ENCODE results near the gene ASCL2.
"Not testable (repeated sequence)": the region's sequence is repeated elsewhere in the genome, so short reads cannot be mapped to it uniquely, and the experiment has no call there.

ASCL2 gene

DNA sequence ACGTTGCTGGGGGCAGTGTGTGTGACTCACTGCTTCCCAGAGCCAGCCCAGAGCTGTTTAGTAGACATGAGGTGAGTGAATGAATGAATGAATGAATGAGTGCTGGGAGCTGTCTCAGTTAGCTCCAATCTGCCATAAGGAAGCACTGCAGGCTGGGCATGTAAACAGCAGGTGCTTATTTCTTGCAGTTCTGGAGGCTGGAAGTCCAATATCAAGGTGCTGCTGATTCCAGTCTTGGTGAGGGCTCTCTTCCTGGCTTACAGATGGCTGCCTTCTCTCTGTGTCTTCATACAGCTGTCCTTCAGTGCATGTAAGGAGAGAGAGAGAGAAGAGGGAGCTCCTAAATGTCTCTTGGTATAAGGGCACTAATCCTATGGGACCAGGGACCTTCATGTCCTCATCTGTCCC lies 27.2 kb upstream of the ASCL2 start:
- no peak for DNase-seq (ENCODE audit: low spot score)

DNA sequence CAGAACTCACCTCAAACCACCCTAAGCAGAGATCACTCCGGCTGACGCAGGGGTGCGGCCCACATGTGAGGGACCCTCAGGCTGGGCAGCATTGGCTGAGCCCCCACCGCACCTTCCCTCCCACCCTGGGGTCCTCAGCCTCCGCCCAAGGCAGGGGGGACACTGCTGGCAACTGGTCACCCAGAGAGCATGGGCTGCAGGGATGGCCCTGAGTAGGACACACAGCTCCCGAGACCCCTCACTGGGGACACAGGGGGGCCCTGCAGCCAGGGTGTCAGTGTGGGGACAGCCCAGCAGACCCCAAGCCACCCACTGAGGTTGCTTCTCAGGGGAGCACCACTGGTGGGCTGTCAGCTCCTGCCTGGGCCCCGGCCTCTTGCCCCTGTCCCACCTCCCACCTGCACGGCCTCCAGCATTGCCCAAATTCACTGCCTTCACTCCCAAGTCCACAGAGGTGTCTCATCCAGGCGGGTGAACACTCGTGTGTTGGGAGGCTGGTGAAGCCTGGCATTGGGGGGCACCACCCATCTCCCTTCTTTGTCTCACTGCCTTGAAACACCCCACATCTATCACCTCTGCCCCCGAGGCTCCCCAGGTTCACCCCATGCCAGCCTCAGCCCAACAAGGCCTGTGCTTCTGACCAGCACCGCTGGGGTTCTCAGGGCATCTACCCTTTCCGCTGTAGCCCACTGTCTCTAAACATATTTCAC lies 26.7 kb upstream of the ASCL2 start:
- DNase-seq (ENCODE audit: low spot score): no peak

DNA sequence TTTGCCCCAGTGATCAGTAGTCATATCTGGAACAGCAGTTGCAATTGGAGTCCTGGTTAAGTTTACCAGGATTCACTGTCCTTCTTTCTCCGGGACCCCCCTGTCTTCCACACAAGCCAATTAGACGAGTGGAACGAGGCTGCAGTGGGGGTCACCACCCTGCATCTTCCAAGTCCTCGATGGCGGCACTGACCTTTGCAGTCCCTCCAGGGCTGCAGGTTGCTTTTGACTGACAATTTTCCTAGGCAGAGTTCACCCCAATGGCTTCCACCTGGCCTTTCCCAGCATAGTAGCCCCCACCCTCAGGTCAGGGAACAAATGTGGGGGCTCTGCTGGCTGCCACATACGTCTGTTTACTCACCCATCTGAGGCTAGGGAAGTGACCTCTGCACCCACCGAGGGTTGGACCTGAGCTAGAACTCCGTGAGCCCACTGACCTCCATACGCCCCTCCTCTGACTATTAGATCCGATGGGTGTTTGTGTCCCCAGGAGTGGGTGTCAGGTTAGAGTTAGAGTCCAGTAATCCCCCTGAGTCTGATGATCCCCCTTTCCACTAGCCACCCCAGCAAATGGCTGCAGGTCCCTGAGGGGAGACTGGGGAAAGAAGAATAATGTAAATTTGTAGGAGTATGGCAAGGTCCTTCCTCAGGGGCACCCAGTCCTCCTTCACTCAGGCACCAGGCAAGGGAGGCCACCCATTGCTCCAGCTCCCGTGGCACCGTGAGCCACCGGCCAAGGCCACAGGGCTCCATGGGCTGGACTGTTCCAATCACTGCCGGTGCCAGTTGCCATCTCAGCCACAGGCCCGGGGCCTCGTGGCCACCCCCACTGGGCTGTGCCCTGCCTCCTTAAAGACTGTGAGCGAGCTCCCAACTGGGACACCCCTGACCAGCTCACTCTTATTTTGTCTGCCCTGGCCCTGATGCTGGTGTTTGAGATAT lies 25.9 kb upstream of the ASCL2 start:
- DNase-seq (ENCODE audit: low spot score): no peak

DNA sequence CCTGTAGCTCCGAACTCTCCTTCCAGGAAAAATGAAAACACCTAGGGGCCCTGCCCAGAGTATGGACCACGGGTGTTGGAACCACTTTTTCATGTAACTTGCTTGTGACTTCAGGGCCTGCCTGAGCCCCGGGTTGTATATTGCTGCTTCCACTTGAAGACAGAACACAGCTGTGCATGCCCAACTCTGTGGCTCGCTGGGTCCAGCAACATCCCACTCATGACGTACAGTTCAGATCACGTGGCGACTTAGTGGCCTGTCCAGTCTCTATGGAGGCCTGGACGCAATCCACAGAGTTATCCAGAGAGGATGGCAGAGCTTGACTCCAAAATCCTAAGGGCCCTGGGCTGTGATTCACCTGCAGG lies 24.5 kb upstream of the ASCL2 start:
- DNase-seq (ENCODE audit: low spot score): no peak

DNA sequence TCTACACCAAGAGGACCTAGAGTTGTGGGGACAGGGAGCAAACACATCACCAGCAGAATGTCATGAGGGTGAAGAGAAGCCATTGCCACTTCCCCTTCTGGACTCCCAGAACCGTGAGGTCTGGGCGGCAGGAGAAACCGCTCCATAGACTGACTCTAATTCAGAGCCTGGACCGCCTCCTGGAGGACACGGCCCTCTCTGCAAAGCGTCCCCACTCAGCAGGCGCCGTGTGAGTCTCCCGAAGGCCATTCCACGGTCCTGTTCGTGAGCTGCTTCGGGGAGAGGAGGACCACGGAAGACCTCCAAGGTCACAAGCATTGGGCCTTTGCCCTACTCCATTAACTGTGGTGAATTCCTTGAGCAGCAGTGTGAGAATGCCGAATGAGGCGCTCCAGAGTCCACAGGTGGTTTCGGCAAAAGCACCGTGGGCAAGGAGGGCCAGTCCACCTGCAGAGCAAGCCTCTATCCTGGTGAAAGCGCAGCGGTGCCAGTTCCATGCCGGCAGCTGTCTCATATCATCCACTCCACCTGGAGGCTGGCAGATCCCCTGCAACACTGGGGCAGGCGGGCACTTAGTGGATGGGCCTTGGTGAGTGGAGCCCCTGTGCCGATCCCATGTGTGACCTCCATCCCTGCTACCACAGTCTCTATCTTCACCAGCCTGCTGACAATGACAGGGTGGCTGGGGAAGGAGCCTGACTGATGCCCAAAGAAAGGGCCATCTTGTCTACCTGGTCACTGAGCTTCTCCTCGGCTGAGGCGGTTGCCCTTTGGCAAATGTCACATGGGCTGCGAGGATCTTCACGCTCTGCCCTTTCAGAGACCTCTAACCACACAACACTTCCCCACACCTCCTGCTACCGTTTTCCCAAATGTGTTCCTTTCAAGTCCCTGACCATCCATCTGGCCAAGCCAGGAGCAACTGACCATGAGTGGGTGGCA lies 23.9 kb upstream of the ASCL2 start:
- DNase-seq (ENCODE audit: low spot score): no peak

DNA sequence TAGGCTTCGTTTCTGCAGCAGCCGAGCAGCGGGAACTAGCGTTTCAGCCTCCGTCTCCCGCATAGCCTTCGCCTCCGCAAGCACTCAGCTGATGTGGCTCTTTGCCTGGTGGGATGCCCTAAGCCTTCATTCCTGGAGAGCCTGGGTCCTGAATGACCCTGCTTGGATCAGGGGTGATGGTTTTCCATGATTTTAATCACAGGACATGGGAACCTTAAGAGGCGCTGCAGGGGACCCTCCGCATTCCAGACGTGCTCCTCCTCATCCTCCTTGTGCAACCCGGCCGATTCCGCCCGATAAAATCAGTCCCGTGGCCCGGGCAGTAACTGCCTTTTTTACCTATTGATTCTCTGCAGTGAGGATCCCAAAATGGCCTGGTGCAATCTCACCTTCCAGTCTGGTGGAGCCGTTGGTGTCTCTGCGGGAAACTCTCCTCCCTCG lies 23.2 kb upstream of the ASCL2 start:
- DNase-seq (ENCODE audit: low spot score): no peak

DNA sequence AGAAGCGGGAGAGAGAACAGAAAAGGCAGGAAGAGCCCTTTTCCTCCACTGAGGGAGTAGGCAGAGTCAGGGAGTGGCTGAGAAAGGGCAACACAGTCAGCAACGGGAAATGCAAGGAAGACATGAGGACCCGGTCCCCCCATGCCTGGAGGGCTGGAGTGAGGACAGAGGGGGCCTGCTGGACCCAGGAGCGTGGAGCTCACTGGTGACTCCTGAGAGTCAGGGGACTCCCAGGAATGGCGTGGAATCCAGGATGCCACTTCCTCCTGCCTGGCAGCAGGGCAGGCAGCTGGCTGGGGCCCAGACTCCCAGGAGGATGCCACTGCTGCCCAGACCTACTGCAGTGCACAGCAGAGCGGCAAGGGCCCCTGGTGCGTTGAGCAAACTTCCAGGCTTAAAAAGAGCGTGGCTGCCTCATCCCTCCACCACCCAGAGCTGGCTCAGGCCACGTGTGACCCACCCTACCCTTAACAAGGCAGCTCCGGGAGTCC lies 20.0 kb upstream of the ASCL2 start:
- no peak for DNase-seq (ENCODE audit: low spot score)

DNA sequence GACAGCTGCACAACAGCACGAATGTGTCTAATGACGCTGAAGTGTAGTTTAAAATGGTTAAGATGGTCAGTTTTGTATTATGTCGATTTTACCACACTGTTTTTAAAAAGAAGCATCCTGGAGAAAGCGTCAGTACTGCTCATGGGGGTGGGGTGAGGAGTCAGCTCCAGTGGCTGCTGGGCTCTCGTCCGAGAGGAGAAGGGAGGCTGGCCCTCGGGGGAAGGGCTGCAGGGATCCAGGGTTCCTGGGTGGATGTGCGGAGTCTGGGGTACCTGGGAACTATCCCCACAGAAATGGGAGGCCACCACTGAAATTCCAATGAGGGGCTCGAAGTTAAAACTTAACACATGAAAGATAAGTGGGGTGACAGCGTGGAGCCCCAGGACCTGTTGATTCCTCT lies 19.5 kb upstream of the ASCL2 start:
- no peak for DNase-seq (ENCODE audit: low spot score)

DNA sequence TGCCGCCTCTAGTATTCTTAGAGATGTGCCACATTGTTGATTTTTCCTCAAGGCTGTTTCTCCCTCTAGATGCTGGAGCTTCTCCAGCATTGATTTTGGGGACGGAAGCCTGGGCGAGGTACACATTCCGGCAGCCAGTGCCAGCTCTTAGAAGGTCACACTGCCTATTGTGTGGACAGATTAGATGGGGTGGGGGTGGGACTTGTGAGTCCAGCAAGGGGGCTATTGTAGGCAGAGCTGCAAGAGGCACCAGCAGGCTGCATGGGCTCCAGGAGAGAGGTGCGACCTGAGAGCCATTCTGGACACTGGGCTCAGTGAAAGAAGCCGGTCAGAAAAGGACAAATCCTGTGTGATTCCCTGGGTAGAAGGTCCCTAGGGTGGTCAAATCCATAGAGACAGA lies 19.0 kb upstream of the ASCL2 start:
- no peak for DNase-seq (ENCODE audit: low spot score)

DNA sequence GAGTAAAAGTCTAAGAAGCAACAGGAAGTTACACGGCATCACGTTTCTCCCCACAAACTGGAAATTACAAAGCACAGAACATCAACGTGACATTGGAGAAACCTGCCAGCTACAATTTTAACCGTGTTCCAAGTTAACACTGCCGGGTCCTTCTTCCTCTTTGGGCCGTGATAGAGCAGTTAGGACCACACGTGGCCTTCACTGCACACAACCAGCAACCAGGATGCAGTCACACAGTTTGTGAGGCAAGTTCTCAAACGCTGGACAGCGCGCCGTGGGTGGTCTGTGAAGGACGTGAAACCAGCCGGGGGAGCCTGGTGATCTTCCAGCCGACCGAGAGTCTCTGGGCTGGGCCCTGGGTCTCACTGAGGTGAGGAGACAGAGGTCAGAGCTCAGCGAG lies 16.7 kb upstream of the ASCL2 start:
- no peak for DNase-seq (ENCODE audit: low spot score)

DNA sequence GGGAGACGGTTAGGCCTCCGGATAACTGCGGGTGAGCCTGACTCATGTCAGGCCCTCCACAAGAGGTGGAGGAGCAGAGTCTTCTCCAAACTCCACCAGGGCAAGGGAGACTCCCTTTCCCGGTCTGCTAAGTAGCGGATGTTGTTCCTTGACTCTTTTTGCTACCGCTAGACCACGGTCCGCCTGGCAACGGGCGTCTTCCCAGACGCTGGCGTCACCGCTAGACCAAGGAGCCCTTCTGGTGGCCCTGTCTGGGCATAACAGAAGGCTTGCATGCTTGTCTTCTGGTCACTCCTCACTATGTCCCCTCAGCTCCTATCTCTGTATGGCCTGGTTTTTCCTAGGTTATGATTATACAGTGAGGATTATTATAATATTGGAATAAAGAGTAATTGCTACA lies 16.0 kb upstream of the ASCL2 start:
- DNase-seq (ENCODE audit: low spot score): not testable (repeated sequence)

DNA sequence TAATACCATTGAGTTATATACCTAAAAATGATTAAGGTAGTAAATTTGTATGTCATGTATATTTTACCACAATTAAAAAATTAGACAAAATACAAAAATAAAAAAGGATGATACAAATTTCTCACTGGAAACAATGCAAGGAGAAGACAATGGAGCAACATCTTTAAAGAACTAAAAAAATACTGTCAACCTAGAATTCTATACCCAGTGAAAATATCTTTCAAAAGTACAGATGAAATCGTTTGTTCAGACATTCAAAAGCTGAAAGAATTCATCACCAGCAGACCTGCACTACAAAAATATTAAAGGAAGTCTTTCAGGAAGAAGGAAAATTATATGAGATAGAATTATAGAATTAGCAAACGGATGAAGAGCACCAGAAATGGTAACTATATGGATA lies 9.8 kb upstream of the ASCL2 start:
- no peak for DNase-seq (ENCODE audit: low spot score)

DNA sequence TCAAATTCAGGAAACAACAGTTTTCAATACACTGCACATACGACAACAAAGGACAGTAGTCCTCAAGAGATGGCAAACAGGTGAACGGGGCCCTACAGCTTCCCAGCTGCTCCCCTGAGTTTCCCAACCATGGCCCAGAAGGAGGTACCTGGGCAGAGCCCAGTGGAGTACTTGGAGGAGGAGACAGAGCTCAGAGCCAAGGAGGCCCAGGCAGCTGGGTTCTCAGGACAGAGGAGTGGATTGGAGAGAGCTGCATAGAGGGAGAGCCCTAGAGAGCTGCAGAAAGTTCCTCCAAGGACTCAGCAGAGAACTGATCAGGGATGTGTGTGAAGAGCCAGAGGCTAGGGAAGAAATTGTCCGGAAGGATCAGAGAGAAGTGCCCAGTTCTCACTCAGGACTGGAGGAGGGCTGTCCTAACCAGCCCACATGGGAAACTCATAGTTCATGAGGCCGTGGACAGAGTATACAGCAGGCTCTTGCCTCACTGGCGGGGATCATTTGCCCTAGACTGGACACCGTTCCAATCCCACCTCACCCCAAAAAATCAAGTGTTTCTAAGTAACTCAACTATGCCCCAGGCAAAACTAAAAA lies 7.6 kb upstream of the ASCL2 start:
- DNase-seq (ENCODE audit: low spot score): no peak

DNA sequence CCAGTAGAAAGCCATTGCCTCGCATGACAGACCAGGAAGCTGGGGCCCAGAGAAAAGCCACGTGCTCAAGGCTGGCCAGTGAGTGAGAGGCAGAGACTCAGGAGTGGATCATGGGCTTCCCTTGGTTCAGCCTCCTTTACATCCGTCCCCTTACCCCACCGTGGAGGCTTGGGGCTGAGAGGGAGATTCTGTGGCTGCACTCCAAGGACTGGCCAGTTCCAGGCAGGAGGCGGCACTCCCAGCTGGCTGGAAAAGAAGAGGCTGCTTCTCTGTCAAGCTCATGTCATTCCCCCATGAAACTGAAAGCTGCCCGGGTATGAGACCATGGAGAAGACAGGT lies 6.6 kb upstream of the ASCL2 start:
- no peak for DNase-seq (ENCODE audit: low spot score)

DNA sequence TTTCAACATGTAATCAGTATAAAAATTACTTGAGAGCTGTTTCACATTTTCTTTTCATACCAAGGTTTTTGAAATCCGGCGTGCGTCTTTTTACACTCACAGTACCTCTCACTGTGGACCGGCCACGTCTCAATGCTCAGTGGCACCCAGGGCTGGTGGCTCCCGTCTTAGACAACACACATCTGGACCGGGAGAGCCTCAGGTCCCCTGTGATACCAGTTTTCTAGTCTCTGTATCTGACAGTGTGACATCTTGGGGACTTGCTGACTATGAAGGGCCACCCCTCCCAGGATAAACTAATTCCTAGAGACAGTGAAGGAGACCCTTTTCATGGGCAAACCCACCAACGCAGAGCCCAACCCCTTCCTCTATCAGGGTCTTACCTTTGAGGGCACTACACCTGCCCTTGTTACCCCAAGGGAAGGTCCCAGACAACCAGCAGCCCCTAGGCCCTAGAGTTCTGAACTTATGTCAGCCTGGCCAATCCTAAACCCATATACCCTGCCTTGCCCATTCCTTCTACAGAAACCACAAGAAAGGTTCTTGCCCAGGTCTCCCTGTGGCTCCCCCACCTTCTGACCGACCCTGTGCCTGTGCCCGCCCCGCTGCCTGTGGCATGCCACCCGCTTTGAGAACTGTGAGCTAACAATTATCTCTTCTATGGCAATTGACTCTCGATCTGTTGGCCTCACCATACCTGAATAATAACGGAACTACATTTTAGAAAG lies 6.1 kb upstream of the ASCL2 start:
- DNase-seq (ENCODE audit: low spot score): no peak

DNA sequence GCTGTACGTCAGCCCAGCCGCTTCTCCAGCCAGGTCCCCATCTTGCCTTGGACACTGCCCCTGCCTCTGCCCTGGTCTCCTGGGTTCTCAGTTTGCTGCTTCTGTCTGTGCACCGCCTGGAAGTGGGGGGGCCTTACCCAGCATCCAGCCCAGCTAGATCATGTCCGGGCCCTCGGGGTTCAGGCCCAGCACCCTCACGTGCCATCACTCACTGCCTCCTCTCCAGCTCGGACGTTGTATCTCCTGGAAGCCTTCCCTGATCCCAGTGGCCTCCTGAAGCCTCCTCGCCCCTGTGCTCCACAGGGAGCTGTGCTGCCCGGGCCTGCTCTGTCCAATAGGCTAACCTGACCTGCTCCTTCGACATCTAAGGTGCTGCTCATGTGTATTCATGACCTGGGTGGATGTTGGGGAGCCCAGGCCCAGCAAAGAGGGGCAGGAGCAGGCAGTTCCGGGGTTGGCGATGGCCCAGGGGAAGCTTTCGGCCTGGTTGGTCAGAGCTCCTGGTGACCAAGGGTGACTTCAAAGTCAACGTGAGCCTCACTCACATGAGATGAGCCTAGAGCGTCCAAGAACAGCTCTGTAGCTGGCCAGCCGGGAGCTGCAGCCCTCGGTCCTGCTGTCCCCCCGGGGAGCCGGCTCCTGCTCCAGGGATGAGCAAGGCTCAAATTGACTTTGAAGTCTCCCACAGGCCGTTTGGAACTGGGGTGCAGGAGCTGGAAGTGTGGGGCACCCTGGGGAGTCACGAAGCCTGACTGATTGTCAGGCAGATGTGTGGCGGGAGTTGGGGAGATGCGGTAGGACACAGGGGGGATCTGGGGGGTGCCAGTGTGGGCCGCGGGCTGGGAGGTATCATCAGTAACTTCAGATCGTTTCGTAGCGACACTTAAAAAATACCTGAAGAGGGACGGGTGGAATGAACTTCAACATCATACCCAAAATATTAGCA lies 5.2 kb upstream of the ASCL2 start:
- no peak for DNase-seq (ENCODE audit: low spot score)

DNA sequence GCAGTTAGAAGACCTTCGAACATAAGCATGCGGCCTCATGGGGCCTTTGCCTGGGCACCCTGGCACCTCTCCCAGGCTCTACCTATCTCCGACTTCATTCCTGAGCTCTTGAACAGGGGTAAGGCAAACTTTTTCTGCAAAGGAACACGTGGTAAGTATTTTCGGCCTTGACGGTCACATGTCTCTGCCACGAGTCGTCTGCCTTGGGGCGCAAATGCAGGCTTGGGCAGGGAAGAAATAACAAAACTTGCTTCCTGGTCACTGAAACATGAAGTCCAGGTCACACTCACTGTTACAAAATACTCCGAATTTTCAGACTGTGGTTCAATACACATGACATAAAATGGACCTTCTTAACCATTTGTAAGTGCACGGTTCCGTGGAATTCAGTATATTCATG lies 3.4 kb upstream of the ASCL2 start:
- no peak for DNase-seq (ENCODE audit: low spot score)

DNA sequence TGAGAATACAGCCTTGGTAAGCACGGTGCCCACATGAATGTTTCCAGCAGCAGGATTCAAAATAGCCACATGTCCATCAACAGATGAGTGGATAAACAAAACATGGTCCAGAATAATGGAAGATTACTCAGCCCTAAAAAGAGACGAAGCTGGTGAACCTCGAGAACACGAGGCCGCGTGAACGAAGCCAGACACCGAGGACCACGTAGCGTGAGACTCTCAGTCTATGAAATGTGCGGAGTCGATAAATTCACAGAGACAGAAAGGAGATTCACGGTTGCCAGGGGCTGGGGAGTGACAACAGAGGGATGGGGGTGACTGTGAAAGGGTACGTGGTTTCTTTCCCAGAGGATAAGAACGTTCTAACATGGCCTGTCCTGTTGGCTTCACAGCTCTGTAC lies 2.9 kb upstream of the ASCL2 start:
- no peak for DNase-seq (ENCODE audit: low spot score)

DNA sequence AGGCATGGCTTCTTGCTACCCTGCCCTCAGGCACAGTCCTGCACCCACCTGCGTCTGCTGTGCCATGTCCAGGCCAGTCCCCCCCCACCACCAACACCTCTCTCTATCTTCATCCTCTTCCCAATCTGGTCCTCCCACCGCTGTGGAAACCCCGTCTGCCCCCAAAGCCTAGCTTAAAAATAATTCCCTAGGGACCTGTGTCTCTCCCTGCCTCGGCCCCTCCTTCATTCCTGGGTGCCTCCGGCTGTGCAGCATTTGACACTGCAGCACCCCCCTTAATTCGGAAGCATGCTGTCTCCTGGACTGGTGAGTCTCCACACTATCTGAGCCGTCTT lies 2.5 kb upstream of the ASCL2 start:
- no peak for DNase-seq (ENCODE audit: low spot score)

DNA sequence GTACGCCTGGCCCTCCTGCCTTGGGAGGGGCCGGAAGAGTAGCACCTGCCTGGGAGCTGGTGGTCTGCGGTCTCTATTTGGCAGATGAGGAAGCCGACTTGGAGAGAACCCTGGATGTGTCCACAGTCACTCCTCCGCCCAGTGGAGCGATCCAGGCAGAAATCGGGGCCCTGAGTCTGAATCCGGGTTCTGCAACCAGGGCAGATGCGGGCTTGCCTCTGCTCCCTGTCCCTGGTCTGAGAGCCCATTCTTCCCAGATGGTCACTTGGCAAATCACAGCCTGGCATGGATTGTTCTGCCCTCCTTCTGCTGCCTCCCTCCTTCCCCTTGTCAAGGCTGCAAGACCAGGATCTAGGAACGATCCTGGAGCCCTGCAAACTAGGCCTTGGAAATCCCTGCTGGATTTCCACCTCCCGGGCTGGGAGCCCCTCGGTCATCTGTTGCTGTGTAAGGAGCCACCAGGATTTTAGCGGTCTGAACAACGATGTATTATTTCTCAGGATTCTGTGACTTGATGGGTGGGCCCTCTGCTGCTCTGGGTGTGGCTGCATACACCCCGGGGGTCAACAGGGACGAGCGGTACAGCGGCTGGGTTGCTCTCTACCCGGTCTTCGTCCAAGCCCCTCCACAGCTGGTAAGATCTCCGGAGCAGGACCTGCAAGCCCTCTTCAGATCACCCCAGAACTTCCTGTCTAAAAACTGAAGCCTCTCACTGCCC lies 2.0 kb upstream of the ASCL2 start:
- no peak for DNase-seq (ENCODE audit: low spot score)
